H9 (cell line): ENCODE results near the gene RABGAP1L. TPM values are rescaled to one million over a fixed set of nuclear protein-coding genes. Genes with fewer than 3 reads are reported as not detected.

Experiments
- DNase-seq: peaks from one replicate; pipeline ENCODE4 v3.0.0-alpha.2; 2017
- H2AFZ ChIP-seq: one replicate; pipeline ENCODE4 v1.6.1; 2013; ENCODE audit warnings: mild to moderate bottlenecking, low read length, control low read depth, moderate library complexity
- H2AK5ac ChIP-seq: 2 replicates; pipeline ENCODE4 v1.6.1; 2013; ENCODE audit warnings: low read length, control low read depth, mixed read lengths; ENCODE audit not compliant: insufficient read length
- H2BK120ac ChIP-seq: one replicate; pipeline ENCODE4 v1.6.1; 2013; ENCODE audit warnings: low read depth, mild to moderate bottlenecking, low read length, control low read depth, inconsistent platforms; ENCODE audit not compliant: poor library complexity, severe bottlenecking
- H2BK12ac ChIP-seq: 2 replicates; pipeline ENCODE4 v1.6.1; 2013; ENCODE audit warnings: low read length, control low read depth, mixed read lengths, low read depth; ENCODE audit not compliant: insufficient read length
- H2BK15ac ChIP-seq: 2 replicates; pipeline ENCODE4 v1.6.1; 2013; ENCODE audit warnings: low read depth, low read length, control low read depth
- H2BK20ac ChIP-seq: one replicate; pipeline ENCODE4 v1.6.1; 2013; ENCODE audit warnings: low read depth, mild to moderate bottlenecking, low read length, control low read depth, inconsistent platforms; ENCODE audit not compliant: poor library complexity, severe bottlenecking
- H2BK5ac ChIP-seq: 2 replicates; pipeline ENCODE4 v1.6.1; 2013; ENCODE audit warnings: low read length, control low read depth, mixed read lengths; ENCODE audit not compliant: insufficient read length
- H3K14ac ChIP-seq: 2 replicates; pipeline ENCODE4 v1.6.1; 2013; ENCODE audit warnings: low read length, control low read depth; ENCODE audit not compliant: insufficient read depth
- H3K18ac ChIP-seq: 2 replicates; pipeline ENCODE4 v1.6.1; 2013; ENCODE audit warnings: low read depth, mild to moderate bottlenecking, mixed read lengths, low read length, control low read depth; ENCODE audit not compliant: insufficient read length
- H3K23ac ChIP-seq: 2 replicates; pipeline ENCODE4 v1.6.1; 2013; ENCODE audit warnings: low read length, control low read depth, mixed read lengths, low read depth; ENCODE audit not compliant: insufficient read length
- H3K23me2 ChIP-seq: 2 replicates; pipeline ENCODE4 v1.6.1; 2013; ENCODE audit warnings: low read depth, mild to moderate bottlenecking, mixed read lengths, low read length, control low read depth; ENCODE audit not compliant: insufficient read length, poor library complexity, severe bottlenecking
- H3K27ac ChIP-seq: 2 replicates; pipeline ENCODE4 v1.5.1; 2013; ENCODE audit warnings: low read length, control low read depth, mixed read lengths, low read depth; ENCODE audit not compliant: insufficient read length
- H3K27me3 ChIP-seq: 2 replicates; pipeline ENCODE4 v1.6.1; 2013; ENCODE audit warnings: low read length, control low read depth, inconsistent platforms; ENCODE audit not compliant: insufficient read depth
- H3K4ac ChIP-seq: 2 replicates; pipeline ENCODE4 v1.6.1; 2013; ENCODE audit warnings: low read depth, mild to moderate bottlenecking, control low read depth, inconsistent platforms, low read length, moderate library complexity
- H3K4me1 ChIP-seq: 2 replicates; pipeline ENCODE4 v1.6.1; 2013; ENCODE audit warnings: low read length, control low read depth, inconsistent platforms; ENCODE audit not compliant: insufficient read depth
- H3K4me2 ChIP-seq: 2 replicates; pipeline ENCODE4 v1.6.1; 2013; ENCODE audit warnings: low read length, control low read depth, mixed read lengths; ENCODE audit not compliant: insufficient read length, insufficient read depth
- H3K56ac ChIP-seq: 2 replicates; pipeline ENCODE4 v1.6.1; 2013; ENCODE audit warnings: low read depth, mild to moderate bottlenecking, mixed read lengths, low read length, control low read depth; ENCODE audit not compliant: insufficient read length
- H3K79me1 ChIP-seq: 2 replicates; pipeline ENCODE4 v1.6.1; 2013; ENCODE audit warnings: low read depth, mild to moderate bottlenecking, moderate library complexity, low read length, control low read depth, inconsistent platforms; ENCODE audit not compliant: insufficient read depth, poor library complexity, severe bottlenecking
- H3K79me2 ChIP-seq: 2 replicates; pipeline ENCODE4 v1.6.1; 2013; ENCODE audit warnings: low read length, control low read depth, inconsistent platforms; ENCODE audit not compliant: insufficient read depth
- H3K9ac ChIP-seq: 2 replicates; pipeline ENCODE4 v1.6.1; 2013; ENCODE audit warnings: low read length, control low read depth, mixed read lengths; ENCODE audit not compliant: insufficient read length; ENCODE audit errors: extremely low read depth
- H3K9me3 ChIP-seq: one replicate; pipeline ENCODE4 v1.6.1; 2013; ENCODE audit warnings: low read depth, low read length, inconsistent platforms; ENCODE audit not compliant: control insufficient read depth
- H3T11ph ChIP-seq: one replicate; pipeline ENCODE4 v1.6.1; 2013; ENCODE audit warnings: mild to moderate bottlenecking, low read length, control low read depth, inconsistent platforms
- H4K20me1 ChIP-seq: one replicate; pipeline ENCODE4 v1.6.1; 2013; ENCODE audit not compliant: control insufficient read depth, insufficient read length, insufficient read depth
- H4K5ac ChIP-seq: 2 replicates; pipeline ENCODE4 v1.6.1; 2013; ENCODE audit warnings: low read depth, mild to moderate bottlenecking, mixed read lengths, low read length, control low read depth; ENCODE audit not compliant: insufficient read length
- H4K8ac ChIP-seq: replicated peaks from 2 replicates; pipeline ENCODE4 v1.6.1; 2013; ENCODE audit warnings: low read length, control low read depth, mixed read lengths, low read depth; ENCODE audit not compliant: insufficient read length
- H4K91ac ChIP-seq: 2 replicates; pipeline ENCODE4 v1.6.1; 2013; ENCODE audit warnings: low read depth, mild to moderate bottlenecking, moderate library complexity, mixed read lengths, low read length, control low read depth; ENCODE audit not compliant: insufficient read length
- H3K27ac Mint-ChIP-seq, 3 experiments: 2 replicates in 2 of 3; 3 replicates in 1 of 3; pipeline ENCODE4 v1.8.0; 2020 to 2021; ENCODE audit warnings: mixed read lengths in 3 of 3, mild to moderate bottlenecking in 1 of 3, moderate library complexity in 1 of 3
- H3K27me3 Mint-ChIP-seq: 2 replicates; pipeline ENCODE4 v1.8.0; 2021; ENCODE audit warnings: low read depth, mild to moderate bottlenecking, moderate library complexity, mixed read lengths
- H3K36me3 Mint-ChIP-seq, 3 experiments: 2 replicates in 2 of 3; 3 replicates in 1 of 3; pipeline ENCODE4 v1.8.0; 2020 to 2021; ENCODE audit warnings: low read depth in 3 of 3, mixed read lengths in 3 of 3; ENCODE audit not compliant: insufficient read depth in 1 of 3
- H3K4me1 Mint-ChIP-seq, 2 experiments: 2 replicates each; pipeline ENCODE4 v1.8.0; 2020; ENCODE audit warnings: mixed read lengths in 2 of 2
- H3K4me3 Mint-ChIP-seq, 2 experiments: 2 replicates in 1 of 2; 3 replicates in 1 of 2; pipeline ENCODE4 v1.8.0; 2020 to 2021; ENCODE audit warnings: mild to moderate bottlenecking in 2 of 2, mixed read lengths in 2 of 2, moderate library complexity in 1 of 2
- H3K9me3 Mint-ChIP-seq, 2 experiments: 2 replicates in 1 of 2; 3 replicates in 1 of 2; pipeline ENCODE4 v1.8.0; 2020; ENCODE audit warnings: mild to moderate bottlenecking in 2 of 2, mixed read lengths in 2 of 2, moderate library complexity in 1 of 2
- WGBS: extraction: QIAGEN DNeasy Blood & Tissue Kit; methylation state at CpG from one replicate; pipeline ENCODE4 v1.1.7; 2013; ENCODE audit warnings: missing lambda C conversion rate, low lambda C conversion rate, mixed read lengths; ENCODE audit not compliant: insufficient read length; ENCODE audit errors: extremely low coverage; 5-methylcytosine and 5-hydroxymethylcytosine counted together
- total RNA-seq: library from RNA; stranded (reverse); gene quantifications from 2 replicates; pipeline ENCODE4 v1.2.1, GENCODE V29; 2021
- TF ChIP-seq, protein P1 (sequence below): fragments of 200-600 bp; sonication (generic); conservative IDR thresholded peaks from 3 replicates; pipeline ENCODE4 v1.8.0; 2021; ENCODE audit warnings: antibody characterized with exemption, mild to moderate bottlenecking

The RABGAP1L gene
- total RNA-seq, 1 experiment from 2014 or later, result 147 TPM

DNA sequence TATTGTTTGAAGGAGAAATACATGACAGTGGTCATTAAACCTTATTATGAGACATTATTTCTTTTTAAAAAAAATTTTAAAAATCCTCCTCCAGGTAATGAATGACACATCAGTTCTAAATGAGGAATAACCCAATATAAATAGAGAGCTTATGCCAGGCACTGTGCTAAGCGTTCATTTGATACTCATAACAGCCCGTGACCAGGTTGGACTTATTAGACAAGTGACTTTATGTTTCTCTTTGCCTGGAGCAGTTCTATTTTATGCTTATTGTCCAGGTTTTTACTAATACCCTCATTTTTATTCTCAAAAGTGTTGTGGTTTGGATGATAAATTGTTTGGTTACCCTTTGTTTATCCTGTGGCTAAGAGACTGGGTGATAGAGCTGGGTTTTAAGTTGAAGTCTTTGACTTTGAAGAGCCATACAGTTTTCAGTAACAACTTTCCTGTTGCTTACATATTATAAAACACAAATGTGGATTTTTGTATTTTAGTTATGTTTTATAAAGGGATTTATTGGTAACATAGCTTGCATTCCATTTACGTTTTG lies 84.2 kb downstream of the RABGAP1L start:
- no peak overlapping the region for H2BK5ac ChIP-seq
- no peak overlapping the region for H3K4me3 Mint-ChIP-seq
- H3K23me2 ChIP-seq, result no peaks in the 10 kb centered on the region
- H4K20me1 ChIP-seq, result no peaks in the 10 kb centered on the region
- no peak overlapping the region for H3K18ac ChIP-seq
- H2BK120ac ChIP-seq, result no peak overlapping the region
- H3K36me3 Mint-ChIP-seq, result peaks cover 2 to 18% (median 5%) of the 10 kb centered on the region in 3 experiments; a peak in 5 of 7 replicates
- no peak overlapping the region for H2BK15ac ChIP-seq
- H3K4me1 ChIP-seq, result no peaks in the 10 kb centered on the region
- no peak overlapping the region for H3K27ac Mint-ChIP-seq
- H4K5ac ChIP-seq, result no peak overlapping the region
- H3K27me3 ChIP-seq, result no peaks in the 10 kb centered on the region
- H2BK20ac ChIP-seq, result no peak overlapping the region
- no peak overlapping the region for H3K9ac ChIP-seq
- no peak overlapping the region for H3T11ph ChIP-seq
- H3K9me3 ChIP-seq, result no peaks in the 10 kb centered on the region
- H3K4me1 Mint-ChIP-seq, result peaks cover 5 to 7% of the 10 kb centered on the region in 2 experiments; a peak in 3 of 4 replicates
- no peak overlapping the region for H3K23ac ChIP-seq
- H2AK5ac ChIP-seq, result no peak overlapping the region
- TF ChIP-seq, protein P1, sequence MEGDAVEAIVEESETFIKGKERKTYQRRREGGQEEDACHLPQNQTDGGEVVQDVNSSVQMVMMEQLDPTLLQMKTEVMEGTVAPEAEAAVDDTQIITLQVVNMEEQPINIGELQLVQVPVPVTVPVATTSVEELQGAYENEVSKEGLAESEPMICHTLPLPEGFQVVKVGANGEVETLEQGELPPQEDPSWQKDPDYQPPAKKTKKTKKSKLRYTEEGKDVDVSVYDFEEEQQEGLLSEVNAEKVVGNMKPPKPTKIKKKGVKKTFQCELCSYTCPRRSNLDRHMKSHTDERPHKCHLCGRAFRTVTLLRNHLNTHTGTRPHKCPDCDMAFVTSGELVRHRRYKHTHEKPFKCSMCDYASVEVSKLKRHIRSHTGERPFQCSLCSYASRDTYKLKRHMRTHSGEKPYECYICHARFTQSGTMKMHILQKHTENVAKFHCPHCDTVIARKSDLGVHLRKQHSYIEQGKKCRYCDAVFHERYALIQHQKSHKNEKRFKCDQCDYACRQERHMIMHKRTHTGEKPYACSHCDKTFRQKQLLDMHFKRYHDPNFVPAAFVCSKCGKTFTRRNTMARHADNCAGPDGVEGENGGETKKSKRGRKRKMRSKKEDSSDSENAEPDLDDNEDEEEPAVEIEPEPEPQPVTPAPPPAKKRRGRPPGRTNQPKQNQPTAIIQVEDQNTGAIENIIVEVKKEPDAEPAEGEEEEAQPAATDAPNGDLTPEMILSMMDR, result no peak
- H3K56ac ChIP-seq, result no peak overlapping the region
- H3K27me3 Mint-ChIP-seq, result no peaks in the 10 kb centered on the region
- H3K4ac ChIP-seq, result no peak overlapping the region
- H3K79me1 ChIP-seq, result no peaks in the 10 kb centered on the region
- peaks cover 0 to 6% of the 10 kb centered on the region in 2 experiments; a peak in 1 of 5 replicates for H3K9me3 Mint-ChIP-seq
- no peak overlapping the region for H4K91ac ChIP-seq
- H4K8ac ChIP-seq, result no peak overlapping the region
- no CpG with 5 or more reads among the region's 3 CpGs for WGBS
- no peak overlapping the region for H3K14ac ChIP-seq
- DNase-seq, result no peak
- H3K27ac ChIP-seq, result no peak overlapping the region
- H2BK12ac ChIP-seq, result no peak overlapping the region
- no peak overlapping the region for H3K4me2 ChIP-seq
- no peak overlapping the region for H2AFZ ChIP-seq
- H3K79me2 ChIP-seq, result no peaks in the 10 kb centered on the region
